Erythroblast (primary cell): Measurements from ENCODE around the gene RCCD1.

ENCODE experiments used
- DNase-seq, 2 experiments: peaks; one replicate each; lab custom pipeline; 2025; lab: John Stamatoyannopoulos, UW
- GATA1 ChIP-seq: IDR thresholded peaks from 2 replicates; pipeline ENCODE4 v1.6.1; 2011; ENCODE audit warnings: low read depth, mild to moderate bottlenecking, control low read depth, low read length, moderate library complexity
- POLR2A ChIP-seq: IDR thresholded peaks from 2 replicates; pipeline ENCODE4 v1.6.1; 2011; ENCODE audit warnings: mild to moderate bottlenecking, low read length

The RCCD1 gene

GRCh38 chr15:90957031-90957790 lies 2.5 kb downstream of the RCCD1 start:
- TF ChIP-seq POLR2A (no peak), GATA1 (no peak)
- DNase-seq: no peak

GRCh38 chr15:90957791-90958190 lies 3.1 kb downstream of the RCCD1 start:
- TF ChIP-seq GATA1 (no peak), POLR2A (no peak)
- DNase-seq: no peak

- no peak for DNase-seq
- no peak for TF ChIP-seq POLR2A
- no peak for TF ChIP-seq GATA1
These were observed 4.4 kb downstream of the RCCD1 start for GRCh38 chr15:90959028-90959595.

- TF ChIP-seq POLR2A (no peak), GATA1 (no peak)
- DNase-seq: no peak
These were observed 5.2 kb downstream of the RCCD1 start for GRCh38 chr15:90959894-90960293.

- DNase-seq: no peak
These were observed 5.8 kb downstream of the RCCD1 start for GRCh38 chr15:90960298-90961091.

GRCh38 chr15:90962021-90962420 lies 7.3 kb downstream of the RCCD1 start:
- TF ChIP-seq GATA1: no peak
- TF ChIP-seq POLR2A: no peak

More at GRCh38 chr15:90960298-90961091, 5.8 kb downstream of the RCCD1 start:
- TF ChIP-seq POLR2A (no peak), GATA1 (no peak)

GRCh38 chr15:90966262-90966661 lies 11.6 kb downstream of the RCCD1 start:
- TF ChIP-seq POLR2A: no peak
- TF ChIP-seq GATA1: no peak
- no peak for DNase-seq

More at GRCh38 chr15:90962021-90962420, 7.3 kb downstream of the RCCD1 start:
- DNase-seq: no peak

- TF ChIP-seq POLR2A (no peak), GATA1 (no peak)
- DNase-seq: no peak
These were observed 12.5 kb downstream of the RCCD1 start for GRCh38 chr15:90967206-90967605.

- TF ChIP-seq GATA1: no peak
- TF ChIP-seq POLR2A: no peak
- no peak for DNase-seq
These were observed 13.8 kb downstream of the RCCD1 start for GRCh38 chr15:90968434-90968833.

- TF ChIP-seq GATA1: no peak
- no peak for TF ChIP-seq POLR2A
- DNase-seq: no peak
These were observed 15.6 kb downstream of the RCCD1 start for GRCh38 chr15:90970274-90970673.

- no peak for DNase-seq
- TF ChIP-seq GATA1 (no peak), POLR2A (no peak)
These were observed 17.4 kb downstream of the RCCD1 start for GRCh38 chr15:90972133-90972532.

- TF ChIP-seq GATA1 (no peak), POLR2A (no peak)
- no peak for DNase-seq
These were observed 19.5 kb downstream of the RCCD1 start for GRCh38 chr15:90974216-90974615.

- DNase-seq: peak in 1 of 2 experiments; percentile 15
- TF ChIP-seq POLR2A (no peak), GATA1 (no peak)
These were observed 24.9 kb downstream of the RCCD1 start for GRCh38 chr15:90979582-90979981.

- TF ChIP-seq GATA1 (no peak), POLR2A (no peak)
These were observed 27.0 kb downstream of the RCCD1 start for GRCh38 chr15:90981681-90982080.

GRCh38 chr15:90982135-90982534 lies 27.5 kb downstream of the RCCD1 start:
- TF ChIP-seq GATA1 (no peak), POLR2A (no peak)
- no peak for DNase-seq

More at GRCh38 chr15:90981681-90982080, 27.0 kb downstream of the RCCD1 start:
- DNase-seq: no peak
